HEK293 (cell line): Measurements from ENCODE around the gene ZNF217.

Source experiments
- CTCF ChIP-seq: fragments of 450-650 bp; formaldehyde crosslinking; IDR thresholded peaks from 2 replicates; pipeline ENCODE4 v1.5.1; 2016; ENCODE audit warnings: missing biosample characterization, missing genetic modification characterization
- HOXA7 ChIP-seq: sonication (generic); formaldehyde crosslinking; IDR thresholded peaks from 2 replicates; pipeline ENCODE4 v1.8.1; 2022; ENCODE audit warnings: missing genetic modification reagents, borderline replicate concordance
- HOXC10 ChIP-seq: sonication (generic); formaldehyde crosslinking; IDR thresholded peaks from 2 replicates; pipeline ENCODE4 v1.8.1; 2023; ENCODE audit warnings: mild to moderate bottlenecking, missing genetic modification reagents
- KLF1 ChIP-seq: fragments of 450-650 bp; formaldehyde crosslinking; IDR thresholded peaks from 2 replicates; pipeline ENCODE4 v1.5.1; 2016; ENCODE audit warnings: missing biosample characterization, missing genetic modification characterization
- YY1 ChIP-seq: fragments of 450-650 bp; formaldehyde crosslinking; IDR thresholded peaks from 2 replicates; pipeline ENCODE4 v1.5.1; 2018; ENCODE audit warnings: missing biosample characterization, missing genetic modification characterization
- ZBTB10 ChIP-seq: fragments of 450-650 bp; formaldehyde crosslinking; IDR thresholded peaks from 2 replicates; pipeline ENCODE4 v1.5.1; 2016; ENCODE audit warnings: missing biosample characterization, missing genetic modification characterization
- ZNF169 ChIP-seq: fragments of 450-650 bp; formaldehyde crosslinking; IDR thresholded peaks from 2 replicates; pipeline ENCODE4 v1.5.1; 2016; ENCODE audit warnings: missing biosample characterization, missing genetic modification characterization
- ZNF174 ChIP-seq: fragments of 450-650 bp; formaldehyde crosslinking; IDR thresholded peaks from 2 replicates; pipeline ENCODE4 v1.5.0; 2017; ENCODE audit warnings: missing biosample characterization, mild to moderate bottlenecking, missing genetic modification characterization
- ZNF555 ChIP-seq: fragments of 450-650 bp; formaldehyde crosslinking; conservative IDR thresholded peaks from 2 replicates; pipeline ENCODE4 v1.5.1; 2017; ENCODE audit warnings: missing biosample characterization, mild to moderate bottlenecking, missing genetic modification characterization, inconsistent platforms
- TF ChIP-seq, protein P1 (sequence below): IDR thresholded peaks from 2 replicates; pipeline ENCODE4 v1.6.1; 2011; ENCODE audit warnings: mild to moderate bottlenecking, low read depth, low read length, borderline replicate concordance

DNA sequence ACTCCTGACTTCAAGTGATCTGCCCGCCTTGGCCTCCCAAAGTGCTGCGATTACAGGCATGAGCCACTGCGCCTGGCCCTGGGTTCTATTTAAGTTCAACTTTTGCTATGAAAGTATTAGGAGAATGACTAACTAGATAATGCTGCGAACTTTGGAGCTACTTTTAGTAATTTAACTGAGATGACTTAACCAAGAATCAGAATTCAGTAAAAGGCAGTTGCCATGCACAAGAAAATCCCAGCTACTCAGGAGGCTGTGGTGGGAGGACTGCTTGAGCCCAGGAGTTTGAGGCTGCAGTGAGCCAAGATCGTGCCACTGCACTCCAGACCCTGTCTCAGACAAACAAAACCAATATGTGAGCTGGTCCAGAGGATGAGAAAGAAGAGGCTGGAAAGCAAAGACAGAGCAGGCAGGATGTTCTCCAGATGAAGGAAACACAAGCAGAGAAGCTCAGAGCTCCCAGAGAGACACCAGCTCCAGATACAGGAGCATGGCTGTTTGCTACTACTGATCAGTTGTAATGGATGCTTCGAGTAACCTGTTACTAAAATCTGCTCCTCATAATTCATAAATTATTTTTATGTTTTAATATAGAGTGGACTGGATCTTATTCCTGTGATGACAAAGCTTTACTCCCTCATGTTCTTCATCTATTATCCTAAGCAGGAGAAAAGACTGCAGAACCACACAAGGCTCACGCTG is 23.9 kb downstream of the ZNF217 start:
- no peak for TF ChIP-seq ZNF169 (tag by site-specific recombination)
- TF ChIP-seq HOXC10 = no peak
- no peak for TF ChIP-seq HOXA7
- TF ChIP-seq, protein P1, sequence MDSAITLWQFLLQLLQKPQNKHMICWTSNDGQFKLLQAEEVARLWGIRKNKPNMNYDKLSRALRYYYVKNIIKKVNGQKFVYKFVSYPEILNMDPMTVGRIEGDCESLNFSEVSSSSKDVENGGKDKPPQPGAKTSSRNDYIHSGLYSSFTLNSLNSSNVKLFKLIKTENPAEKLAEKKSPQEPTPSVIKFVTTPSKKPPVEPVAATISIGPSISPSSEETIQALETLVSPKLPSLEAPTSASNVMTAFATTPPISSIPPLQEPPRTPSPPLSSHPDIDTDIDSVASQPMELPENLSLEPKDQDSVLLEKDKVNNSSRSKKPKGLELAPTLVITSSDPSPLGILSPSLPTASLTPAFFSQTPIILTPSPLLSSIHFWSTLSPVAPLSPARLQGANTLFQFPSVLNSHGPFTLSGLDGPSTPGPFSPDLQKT = no peak
- TF ChIP-seq ZNF555 = no peak
- TF ChIP-seq CTCF (tag by site-specific recombination) = no peak
- no peak for TF ChIP-seq ZBTB10 (tag by site-specific recombination)
- no peak for TF ChIP-seq YY1
- no peak for TF ChIP-seq KLF1 (tag by site-specific recombination)
- no peak for TF ChIP-seq ZNF174
